Type B pancreatic cell (in vitro differentiated cells): ENCODE measurements around the gene SEC14L5. TPM values are rescaled to one million over a fixed set of nuclear protein-coding genes. Genes with fewer than 3 reads are reported as not detected.

Source experiments
- DNase-seq: peaks from one replicate; pipeline ENCODE4 v3.0.0; 2021; ENCODE audit warnings: mixed read lengths; ENCODE audit not compliant: unreplicated experiment; ENCODE audit errors: extremely low spot score
- H3K27ac Mint-ChIP-seq: 2 replicates; pipeline ENCODE4 v1.8.0; 2021; ENCODE audit warnings: mild to moderate bottlenecking, mixed read lengths
- H3K27me3 Mint-ChIP-seq: 2 replicates; pipeline ENCODE4 v1.8.0; 2021; ENCODE audit warnings: mixed read lengths
- H3K36me3 Mint-ChIP-seq: 2 replicates; pipeline ENCODE4 v1.8.0; 2021; ENCODE audit warnings: mixed read lengths
- H3K4me1 Mint-ChIP-seq: one replicate; pipeline ENCODE4 v1.8.0; 2021; ENCODE audit warnings: mixed read lengths; ENCODE audit not compliant: unreplicated experiment
- H3K4me3 Mint-ChIP-seq: 2 replicates; pipeline ENCODE4 v1.8.0; 2021; ENCODE audit warnings: mild to moderate bottlenecking, mixed read lengths
- H3K9me3 Mint-ChIP-seq: 2 replicates; pipeline ENCODE4 v1.8.0; 2021; ENCODE audit warnings: mixed read lengths
- total RNA-seq: library from RNA; stranded (reverse); gene quantifications from 2 replicates; pipeline ENCODE4 v1.2.1, GENCODE V29; 2021; ENCODE audit warnings: low replicate concordance
- TF ChIP-seq, protein P1 (sequence below): fragments of 200-600 bp; sonication (generic); conservative IDR thresholded peaks from 2 replicates; pipeline ENCODE4 v1.5.0; 2021; ENCODE audit warnings: antibody characterized with exemption, mild to moderate bottlenecking

Gene SEC14L5
- total RNA-seq, 1 donor from 2014 or later: 0.92 TPM

DNA sequence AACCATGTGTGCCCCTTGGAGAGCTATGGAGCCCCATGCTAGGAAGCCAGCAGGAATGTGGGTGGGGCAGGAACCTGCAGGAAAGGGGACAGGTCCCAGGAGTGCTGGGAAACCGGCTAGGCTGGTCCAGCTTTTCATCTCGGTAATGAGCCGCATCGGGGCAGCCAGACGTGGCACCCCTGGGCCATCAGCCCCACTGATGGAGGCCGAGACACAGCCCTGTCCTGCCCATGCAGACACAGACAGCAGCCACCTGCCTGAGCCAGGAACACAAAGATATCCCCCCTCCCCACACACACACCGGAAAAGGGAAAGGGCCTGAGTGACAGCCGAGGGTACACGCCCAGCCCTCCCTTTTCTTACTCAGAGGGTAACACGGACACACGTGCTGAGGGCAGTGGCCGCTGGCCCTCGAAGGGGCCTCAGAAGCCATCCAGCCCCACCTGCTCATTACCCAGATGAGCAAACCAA lies 39.3 kb upstream of the SEC14L5 start:
- TF ChIP-seq, protein P1, sequence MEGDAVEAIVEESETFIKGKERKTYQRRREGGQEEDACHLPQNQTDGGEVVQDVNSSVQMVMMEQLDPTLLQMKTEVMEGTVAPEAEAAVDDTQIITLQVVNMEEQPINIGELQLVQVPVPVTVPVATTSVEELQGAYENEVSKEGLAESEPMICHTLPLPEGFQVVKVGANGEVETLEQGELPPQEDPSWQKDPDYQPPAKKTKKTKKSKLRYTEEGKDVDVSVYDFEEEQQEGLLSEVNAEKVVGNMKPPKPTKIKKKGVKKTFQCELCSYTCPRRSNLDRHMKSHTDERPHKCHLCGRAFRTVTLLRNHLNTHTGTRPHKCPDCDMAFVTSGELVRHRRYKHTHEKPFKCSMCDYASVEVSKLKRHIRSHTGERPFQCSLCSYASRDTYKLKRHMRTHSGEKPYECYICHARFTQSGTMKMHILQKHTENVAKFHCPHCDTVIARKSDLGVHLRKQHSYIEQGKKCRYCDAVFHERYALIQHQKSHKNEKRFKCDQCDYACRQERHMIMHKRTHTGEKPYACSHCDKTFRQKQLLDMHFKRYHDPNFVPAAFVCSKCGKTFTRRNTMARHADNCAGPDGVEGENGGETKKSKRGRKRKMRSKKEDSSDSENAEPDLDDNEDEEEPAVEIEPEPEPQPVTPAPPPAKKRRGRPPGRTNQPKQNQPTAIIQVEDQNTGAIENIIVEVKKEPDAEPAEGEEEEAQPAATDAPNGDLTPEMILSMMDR: no peak
- Mint-ChIP-seq H3K9me3 (no peaks in the 10 kb centered on the region), H3K36me3 (no peaks in the 10 kb centered on the region), H3K27me3 (no peaks in the 10 kb centered on the region), H3K4me3 (peak overlapping the region; percentile 65), H3K27ac (peak overlapping the region; percentile 97), H3K4me1 (peaks cover 14% of the 10 kb centered on the region)
- no peak for DNase-seq

DNA sequence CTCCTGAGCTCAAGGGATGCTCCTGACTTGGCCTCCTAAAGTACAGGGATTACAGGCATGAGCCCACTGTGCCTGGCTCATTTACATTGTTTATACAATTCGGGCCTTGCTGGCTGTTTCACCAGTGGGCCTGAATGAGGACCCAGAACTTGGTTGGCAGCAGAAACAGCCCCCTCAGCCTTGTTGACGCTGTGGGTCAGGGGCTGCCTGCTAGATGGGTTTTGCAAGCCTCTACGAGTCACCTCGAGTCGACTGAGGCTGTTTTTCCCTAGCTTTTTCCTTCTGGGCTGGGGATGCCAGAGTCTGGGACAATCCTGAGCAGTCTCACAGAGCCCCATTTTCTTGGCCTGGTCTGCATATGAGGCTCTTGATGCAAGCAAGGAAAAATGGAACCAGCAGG lies 37.3 kb upstream of the SEC14L5 start:
- TF ChIP-seq, protein P1: no peak
- Mint-ChIP-seq H3K27me3 (no peaks in the 10 kb centered on the region), H3K36me3 (no peaks in the 10 kb centered on the region), H3K27ac (peak overlapping the region; percentile 55), H3K4me1 (peaks cover 28% of the 10 kb centered on the region), H3K9me3 (no peaks in the 10 kb centered on the region), H3K4me3 (no peak overlapping the region)
- DNase-seq: no peak

DNA sequence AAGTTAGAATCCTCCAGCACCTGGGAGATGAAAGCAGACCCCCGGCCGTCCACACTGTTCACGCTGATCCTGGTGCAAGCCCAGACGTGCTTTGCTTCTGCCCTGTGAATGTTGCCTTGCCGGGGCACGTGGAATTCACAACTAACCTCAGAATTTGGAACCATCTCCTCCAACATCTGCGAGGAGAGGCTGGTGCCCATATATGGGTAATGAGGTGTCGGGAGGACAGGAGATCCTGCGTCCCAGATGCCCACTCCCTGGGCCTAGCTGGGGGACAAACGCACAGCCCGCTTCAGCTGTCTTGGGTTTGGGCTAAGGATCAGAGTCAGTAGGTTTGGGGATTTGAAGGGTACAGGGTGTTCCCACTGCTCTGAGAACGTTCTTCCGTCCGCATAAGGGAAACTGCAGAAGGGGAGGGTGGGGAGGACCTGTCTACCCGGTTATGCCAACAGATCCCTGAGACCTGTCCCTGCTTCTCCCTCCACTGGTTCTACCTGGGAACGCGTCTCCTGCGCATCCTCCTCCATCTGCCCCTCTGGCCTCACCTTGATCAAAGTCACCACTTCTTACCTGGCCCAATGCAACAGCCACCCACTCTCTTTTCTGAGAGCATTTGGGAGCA lies 35.3 kb upstream of the SEC14L5 start:
- Mint-ChIP-seq H3K4me1 (peaks cover 22% of the 10 kb centered on the region), H3K36me3 (peaks cover 7% of the 10 kb centered on the region), H3K9me3 (peaks cover 6% of the 10 kb centered on the region), H3K27me3 (no peaks in the 10 kb centered on the region), H3K27ac (peak overlapping the region; percentile 90), H3K4me3 (peak overlapping the region; percentile 39)
- DNase-seq: no peak
- TF ChIP-seq, protein P1: no peak

DNA sequence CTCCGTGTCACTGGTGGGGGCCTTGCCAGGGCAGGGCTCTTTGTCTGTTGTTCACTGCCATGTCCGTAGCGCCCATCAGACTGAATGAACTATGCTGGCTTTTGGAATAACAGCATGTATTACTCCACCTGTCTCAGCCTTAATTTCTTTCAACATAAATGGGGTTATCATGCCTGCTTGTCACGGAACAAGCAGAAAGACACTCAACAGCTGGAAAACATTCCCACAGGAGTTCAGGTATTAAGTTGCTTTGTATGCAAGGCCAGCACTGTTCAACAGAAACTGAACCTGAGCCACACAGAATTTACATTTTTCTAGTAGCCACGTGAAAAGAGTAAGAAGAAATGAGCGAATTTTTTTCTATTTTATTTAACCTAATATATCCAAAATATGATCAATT lies 34.3 kb upstream of the SEC14L5 start:
- H3K9me3 Mint-ChIP-seq: peaks cover 6% of the 10 kb centered on the region
- H3K4me3 Mint-ChIP-seq: no peak overlapping the region
- H3K27ac Mint-ChIP-seq: peak overlapping the region; percentile 90
- TF ChIP-seq, protein P1: no peak
- H3K27me3 Mint-ChIP-seq: no peaks in the 10 kb centered on the region
- no peak for DNase-seq
- H3K4me1 Mint-ChIP-seq: peaks cover 22% of the 10 kb centered on the region
- H3K36me3 Mint-ChIP-seq: peaks cover 7% of the 10 kb centered on the region

DNA sequence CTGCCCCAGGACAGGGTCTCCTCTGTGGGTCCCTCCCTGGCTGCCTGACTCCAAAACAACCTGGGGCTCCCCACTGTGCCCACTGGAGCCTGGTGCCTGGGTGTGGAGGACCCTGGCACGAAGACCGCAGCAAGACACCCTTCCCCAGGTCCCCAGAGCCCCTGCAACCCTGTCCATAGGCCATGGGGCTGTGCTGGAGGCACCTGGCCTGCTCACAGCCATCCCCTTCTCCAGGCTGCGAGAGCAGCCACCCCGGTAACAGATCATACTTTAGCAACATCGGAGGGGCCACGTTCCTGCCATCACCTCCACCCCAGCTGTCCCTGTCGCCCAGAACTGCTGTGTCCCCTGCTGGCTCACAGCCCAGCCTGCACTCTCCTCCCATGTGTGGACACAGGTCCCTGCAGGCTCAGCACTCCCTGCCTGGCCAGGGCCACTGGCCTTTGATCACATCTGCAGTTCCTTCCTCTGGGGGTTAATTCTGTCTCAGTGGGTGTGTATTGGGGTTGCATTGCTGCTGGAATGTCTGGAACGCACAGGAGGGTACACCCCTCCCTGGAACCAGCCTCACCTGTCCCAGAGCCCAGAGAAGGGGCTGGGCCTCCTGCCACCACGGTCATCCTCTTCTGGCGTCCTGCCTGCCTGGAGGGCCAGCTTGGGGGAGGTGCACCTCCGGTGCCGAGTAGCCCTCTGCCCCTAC lies 33.4 kb upstream of the SEC14L5 start:
- Mint-ChIP-seq H3K4me3 (peak overlapping the region; percentile 86), H3K9me3 (peaks cover 6% of the 10 kb centered on the region), H3K27me3 (no peaks in the 10 kb centered on the region), H3K36me3 (peaks cover 8% of the 10 kb centered on the region), H3K27ac (peak overlapping the region; percentile 99), H3K4me1 (peaks cover 22% of the 10 kb centered on the region)
- TF ChIP-seq, protein P1: no peak
- no peak for DNase-seq
